Measurements from ENCODE around the gene NTF3.

Gene NTF3

GRCh38 chr12:5433081-5433844 lies 1.4 kb downstream of the NTF3 start:
- no peak for DNase-seq

- no peak for DNase-seq
Measured at GRCh38 chr12:5433845-5434646, 2.1 kb downstream of the NTF3 start.

GRCh38 chr12:5434647-5435560 lies 3.0 kb downstream of the NTF3 start:
- DNase-seq: no peak

GRCh38 chr12:5437182-5437583 lies 5.3 kb downstream of the NTF3 start:
- DNase-seq: no peak

GRCh38 chr12:5437589-5437988 lies 5.7 kb downstream of the NTF3 start:
- no peak for DNase-seq

- no peak for DNase-seq
Measured at GRCh38 chr12:5438671-5439200, 6.8 kb downstream of the NTF3 start.

- DNase-seq: no peak
Measured at GRCh38 chr12:5439371-5439771, 7.5 kb downstream of the NTF3 start.

- no peak for DNase-seq
Measured at GRCh38 chr12:5439788-5440300, 7.9 kb downstream of the NTF3 start.

- no peak for DNase-seq
Measured at GRCh38 chr12:5440978-5441377, 9.1 kb downstream of the NTF3 start.

- no peak for DNase-seq
Measured at GRCh38 chr12:5441497-5442236, 9.8 kb downstream of the NTF3 start.

GRCh38 chr12:5442251-5443006 lies 10.5 kb downstream of the NTF3 start:
- DNase-seq: no peak

GRCh38 chr12:5444520-5444919 lies 12.6 kb downstream of the NTF3 start:
- DNase-seq: no peak

GRCh38 chr12:5447320-5447719 lies 15.4 kb downstream of the NTF3 start:
- DNase-seq: no peak

GRCh38 chr12:5451251-5451650 lies 19.3 kb downstream of the NTF3 start:
- no peak for DNase-seq

- no peak for DNase-seq
Measured at GRCh38 chr12:5452569-5452968, 20.7 kb downstream of the NTF3 start.

- no peak for DNase-seq
Measured at GRCh38 chr12:5453466-5453865, 21.6 kb downstream of the NTF3 start.

GRCh38 chr12:5455045-5455444 lies 23.1 kb downstream of the NTF3 start:
- DNase-seq: no peak

GRCh38 chr12:5456030-5456429 lies 24.1 kb downstream of the NTF3 start:
- DNase-seq: no peak

GRCh38 chr12:5456906-5457305 lies 25.0 kb downstream of the NTF3 start:
- no peak for DNase-seq

GRCh38 chr12:5458229-5459050 lies 26.5 kb downstream of the NTF3 start:
- no peak for DNase-seq

Measured in CD4-positive, alpha-beta T cell treated with Interleukin-17A for 1 hour (primary cell).